Heart right ventricle (tissue), 16 donors: ENCODE measurements around the gene MROH8. TPM values are rescaled to one million over a fixed set of nuclear protein-coding genes. Genes with fewer than 3 reads are reported as not detected.
A peak's percentile ranks its signal among the peaks of the same experiment; 100 is the strongest.

Experiments used
- ATAC-seq, 8 donors: fragments of 200-7000 bp; cut with Tn5 transposase; one replicate each; pipeline ENCODE4 v1.9.1; 2020; ENCODE audit warnings: mild to moderate bottlenecking in 8 of 8, moderate library complexity in 8 of 8, moderate number of reproducible peaks in 1 of 8
- DNase-seq, 2 donors: peaks; one replicate each; pipeline ENCODE4 v3.0.0-alpha.2; 2020
- H3K27ac ChIP-seq, 10 donors: fragments of 200-600 bp; sonication (generic) in 2 of 10; one replicate each; pipeline versions ENCODE4 v1.5.0 to v1.8.0; 2020 to 2022; ENCODE audit warnings: mild to moderate bottlenecking in 3 of 10
- H3K27me3 ChIP-seq, 7 donors: fragments of 200-600 bp; one replicate each; pipeline ENCODE4 v1.8.0; 2021 to 2022; ENCODE audit warnings: mild to moderate bottlenecking in 2 of 7
- H3K36me3 ChIP-seq, 9 donors: fragments of 200-600 bp; sonication (generic) in 1 of 9; one replicate each; pipeline versions ENCODE4 v1.5.0 to v1.8.0; 2020 to 2022; ENCODE audit warnings: mild to moderate bottlenecking in 2 of 9
- H3K4me1 ChIP-seq, 9 donors: fragments of 200-600 bp; sonication (generic) in 1 of 9; one replicate each; pipeline versions ENCODE4 v1.5.0 to v1.8.0; 2020 to 2022; ENCODE audit warnings: mild to moderate bottlenecking in 4 of 9
- H3K4me3 ChIP-seq, 10 donors: fragments of 200-600 bp; sonication (generic) in 2 of 10; one replicate each; pipeline versions ENCODE4 v1.5.0 to v1.8.0; 2020 to 2022; ENCODE audit warnings: mild to moderate bottlenecking in 7 of 10, moderate library complexity in 2 of 10
- H3K9me3 ChIP-seq, 11 donors: fragments of 200-600 bp in 10 of 11; sonication (generic) in 2 of 11; one replicate each; pipeline versions ENCODE4 v1.5.0 to v1.8.0; 2013 to 2022; ENCODE audit warnings: mild to moderate bottlenecking in 2 of 11, control low read depth in 1 of 11, moderate library complexity in 1 of 11
- WGBS, 2 donors: extraction: QIAGEN DNeasy Blood & Tissue Kit; methylation state at CpG; one replicate each; pipeline ENCODE4 v1.1.7; 2013; ENCODE audit warnings: inconsistent platforms in 1 of 2; 5-methylcytosine and 5-hydroxymethylcytosine counted together
- intact Hi-C, 10 donors: fragments of 100-400 bp; cut with DNase I; formaldehyde crosslinking; loops; one replicate each; pipeline versions ENCODE4 v1.11.1 to v1.14.2; 2022
- polyA plus RNA-seq, 2 donors: library from polyadenylated mRNA; stranded (reverse); fragments of 200-250 nt; gene quantifications; one replicate each; pipeline ENCODE4 v1.2.3, GENCODE V29; 2013
- total RNA-seq, 10 donors: library from RNA; stranded (reverse); fragmentation: NEBNext Ultra II Directional in 3 of 10; extraction: Animal tissue kit (Norgen Biotek cat#: 25700) in 3 of 10; gene quantifications; one replicate each; pipeline versions ENCODE4 v1.2.1 to v1.2.4, GENCODE V29; 2021 to 2023
- TF ChIP-seq, protein P1 (sequence below), 9 donors: fragments of 200-600 bp; sonication (generic) in 2 of 9; IDR thresholded peaks; one replicate each; pipeline versions ENCODE4 v1.5.0 to v1.8.0; 2021 to 2022; ENCODE audit warnings: antibody characterized with exemption in 9 of 9, mild to moderate bottlenecking in 5 of 9, moderate library complexity in 1 of 9
- donor health status: Arrhythmogenic right ventricular cardiomyopathy.
- donor health status: ischemic (EF 13 %, LVEDD 7.1; RV severe dilation, severe dysfunction).
- donor health status: healthy with polysubstance abuse.
- donor health status: DM: no; HTN: yes; CAD: no.
- donor health status: DM: no; HTN: no; CAD: no.
- donor health status: ischemic (EF 25% LVEDD 6.9; RV normal size, moderate dysfunction).
- donor health status: ischemic (EF 25% LVEDD 5.7; RV mildly dilated, moderate dysfunction).
- donor health status: healthy.
- donor health status: DM: yes; HTN: yes; CAD: no.
- donor health status: Ischemic cardiomyopathy.
- donor health status: ischemic (EF 35%, LVEDD 5.7; RV mildly dilated, moderate dysfunction).
- donor health status: nonischemic (EF 11% LVEDD 7.7; RV severe dilation, severe dysfunction).
- donor health status: DM: yes; HTN: yes; CAD: no.
- donor health status: PGD.
- donor health status: ischemic (EF 29% LVEDD 5.4; RV normal size, mild dysfunction).
- donor health status: nonischemic (EF 23%, LVEDD 6.1; RV moderate dilation, normal function).

MROH8 gene
- total and polyA plus RNA-seq, 12 donors: 1.8 to 10.0 (median 6.1) TPM

DNA sequence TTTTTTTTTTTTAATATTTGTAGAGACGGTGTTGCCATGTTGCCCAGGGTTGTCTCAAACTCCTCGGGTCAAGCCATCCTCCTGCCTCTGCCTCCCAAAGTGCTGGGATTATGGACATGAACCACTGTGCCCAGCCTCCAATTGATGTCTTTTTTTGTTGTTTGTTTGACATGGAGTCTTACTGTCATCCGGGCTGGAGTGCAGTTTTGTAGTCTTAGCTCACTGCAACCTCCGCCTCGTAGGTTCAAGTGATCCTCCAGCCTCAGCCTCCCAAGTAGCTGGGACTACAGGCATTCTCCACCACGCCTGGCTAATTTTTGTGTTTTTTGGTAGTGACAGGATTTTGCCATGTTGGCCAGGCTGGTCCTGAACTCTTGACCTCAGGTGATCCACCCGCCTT is 9.4 kb upstream of the MROH8 start:
- Histone ChIP-seq H3K27me3 (no peaks in the 10 kb centered on the region), H3K4me1 (peaks cover 3 to 60% (median 39%) of the 10 kb centered on the region in 9 donors), H3K27ac (no peak overlapping the region), H3K9me3 (no peaks in the 10 kb centered on the region), H3K4me3 (no peak overlapping the region), H3K36me3 (peaks cover 0 to 80% (median 17%) of the 10 kb centered on the region in 9 donors)
- DNase-seq: no peak
- ATAC-seq: no peak
- WGBS, 2 donors: 84 to 94% methylated on average over 7 of the region's 7 CpGs
- intact Hi-C loops: no loop called here
- TF ChIP-seq, protein P1, sequence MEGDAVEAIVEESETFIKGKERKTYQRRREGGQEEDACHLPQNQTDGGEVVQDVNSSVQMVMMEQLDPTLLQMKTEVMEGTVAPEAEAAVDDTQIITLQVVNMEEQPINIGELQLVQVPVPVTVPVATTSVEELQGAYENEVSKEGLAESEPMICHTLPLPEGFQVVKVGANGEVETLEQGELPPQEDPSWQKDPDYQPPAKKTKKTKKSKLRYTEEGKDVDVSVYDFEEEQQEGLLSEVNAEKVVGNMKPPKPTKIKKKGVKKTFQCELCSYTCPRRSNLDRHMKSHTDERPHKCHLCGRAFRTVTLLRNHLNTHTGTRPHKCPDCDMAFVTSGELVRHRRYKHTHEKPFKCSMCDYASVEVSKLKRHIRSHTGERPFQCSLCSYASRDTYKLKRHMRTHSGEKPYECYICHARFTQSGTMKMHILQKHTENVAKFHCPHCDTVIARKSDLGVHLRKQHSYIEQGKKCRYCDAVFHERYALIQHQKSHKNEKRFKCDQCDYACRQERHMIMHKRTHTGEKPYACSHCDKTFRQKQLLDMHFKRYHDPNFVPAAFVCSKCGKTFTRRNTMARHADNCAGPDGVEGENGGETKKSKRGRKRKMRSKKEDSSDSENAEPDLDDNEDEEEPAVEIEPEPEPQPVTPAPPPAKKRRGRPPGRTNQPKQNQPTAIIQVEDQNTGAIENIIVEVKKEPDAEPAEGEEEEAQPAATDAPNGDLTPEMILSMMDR (IDR thresholded peaks at IDR 0.05): no peak

DNA sequence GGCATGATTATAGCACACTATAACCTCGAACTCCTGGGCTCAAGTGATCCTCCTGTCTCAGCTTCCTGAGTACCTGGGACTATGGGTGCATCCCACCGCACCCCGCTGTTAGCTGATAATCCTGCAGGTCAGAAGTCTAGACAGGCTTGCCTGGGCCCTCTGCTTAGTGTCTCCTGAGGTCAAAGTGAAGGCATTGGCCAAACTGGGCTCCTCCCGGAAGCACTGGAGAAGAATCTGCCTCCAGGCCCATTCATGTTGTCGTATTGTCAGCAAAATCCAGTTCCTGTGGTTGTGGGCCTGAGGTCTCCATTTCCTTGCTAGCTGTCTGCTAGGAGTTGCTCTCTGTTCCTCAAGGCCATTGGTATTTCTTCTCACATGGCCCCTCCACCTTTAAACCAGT is 6.3 kb upstream of the MROH8 start:
- ATAC-seq: peak in 2 of 8 donors; percentile 36 to 47
- Histone ChIP-seq H3K9me3 (no peaks in the 10 kb centered on the region), H3K27me3 (no peaks in the 10 kb centered on the region), H3K27ac (peak overlapping the region in 1 of 10 donors; percentile 16), H3K4me1 (peaks cover 1 to 58% (median 36%) of the 10 kb centered on the region in 9 donors), H3K36me3 (peaks cover 0 to 79% (median 17%) of the 10 kb centered on the region in 9 donors), H3K4me3 (no peak overlapping the region)
- WGBS, 2 donors: 94 to 96% methylated on average over 5 of the region's 5 CpGs
- DNase-seq: no peak
- TF ChIP-seq, protein P1 (IDR thresholded peaks at IDR 0.05): no peak
- intact Hi-C loops: no loop called here

GRCh38 chr20:37179683-37180524 is 556 bp upstream of the MROH8 start:
- peaks cover 0 to 27% (median 6%) of the 10 kb centered on the region in 9 donors for H3K36me3 ChIP-seq
- no peaks in the 10 kb centered on the region for H3K9me3 ChIP-seq
- peak overlapping the region; percentile 65 to 96 (median 82) for H3K4me3 ChIP-seq
- WGBS, 2 donors: 10% methylated on average over 15 of the region's 15 CpGs
- H3K27ac ChIP-seq: peak overlapping the region in 9 of 10 donors; percentile 94 to 99 (median 98)
- ATAC-seq (no peak), DNase-seq (no peak)
- peaks cover 9 to 49% (median 39%) of the 10 kb centered on the region in 9 donors for H3K4me1 ChIP-seq
- H3K27me3 ChIP-seq: no peaks in the 10 kb centered on the region
- intact Hi-C loops: loop anchor here in 1 of 10 donors (10.0 kb wide), 1 partner anchor 75 kb away; no protein-coding TSS in a partner anchor
- TF ChIP-seq, protein P1 (IDR thresholded peaks at IDR 0.05): no peak

DNA sequence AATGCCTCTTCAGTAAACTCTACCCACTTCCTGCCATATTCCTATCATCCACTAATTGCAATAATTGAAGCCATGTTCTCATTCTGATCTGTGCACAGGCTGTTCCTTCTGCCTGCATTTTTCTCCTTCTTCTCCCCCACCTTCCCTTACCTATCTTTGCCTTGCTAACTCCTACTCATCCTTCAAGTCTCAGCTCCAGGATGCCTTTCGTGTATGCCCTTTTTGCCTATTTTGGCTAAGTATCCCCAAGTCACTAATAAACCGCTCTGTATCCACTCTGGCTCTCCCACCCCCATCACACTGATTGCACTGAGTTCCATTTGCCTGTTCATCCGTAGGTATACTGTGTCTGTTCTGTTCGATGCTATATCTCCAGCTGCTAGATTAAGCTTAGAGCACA is 6.5 kb downstream of the MROH8 start:
- TF ChIP-seq, protein P1 (IDR thresholded peaks at IDR 0.05): no peak
- no peak overlapping the region for H3K4me3 ChIP-seq
- peaks cover 0 to 3% (median 0%) of the 10 kb centered on the region in 9 donors for H3K36me3 ChIP-seq
- ATAC-seq (no peak), DNase-seq (no peak)
- intact Hi-C loops: loop anchor here in 1 of 10 donors (10.0 kb wide), 1 partner anchor 68 kb away; no protein-coding TSS in a partner anchor
- WGBS, 2 donors: 95 to 97% methylated on average over 4 of the region's 4 CpGs
- H3K27ac ChIP-seq: no peak overlapping the region
- H3K9me3 ChIP-seq: no peaks in the 10 kb centered on the region
- no peaks in the 10 kb centered on the region for H3K27me3 ChIP-seq
- H3K4me1 ChIP-seq: peaks cover 0 to 6% (median 5%) of the 10 kb centered on the region in 9 donors
